ENCODE measurements around the gene CD22. TPM values are rescaled to one million over a fixed set of nuclear protein-coding genes. Genes with fewer than 3 reads are reported as not detected.

Gene CD22
- total RNA-seq, 2 experiments from 2014 or later = 0.52 to 0.67 TPM

DNA sequence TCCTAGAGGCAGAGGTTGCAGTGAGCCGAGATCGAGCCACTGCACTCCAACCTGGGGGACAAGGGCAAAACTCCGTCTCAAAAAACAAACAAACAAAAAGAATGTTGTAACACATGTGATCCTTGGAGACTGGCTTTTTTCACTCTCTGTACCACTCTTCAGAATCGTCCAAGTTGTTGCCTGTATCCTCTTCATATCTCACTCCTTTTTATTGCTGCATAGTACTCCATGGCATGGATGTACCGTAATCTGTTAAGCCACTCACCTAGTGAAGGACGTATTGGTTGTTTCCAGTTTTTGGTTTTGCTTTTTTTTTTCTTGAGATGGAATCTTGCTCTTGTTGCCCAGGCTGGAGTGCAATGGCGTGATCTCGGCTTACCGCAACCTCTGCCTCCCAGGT is 7.0 kb upstream of the CD22 start:
- DNase-seq (no peak), ATAC-seq (ENCODE audit: poor library complexity) (no peak)
- Histone ChIP-seq H3K27me3 (ENCODE audit: control insufficient read depth in 1 of 2, insufficient read depth in 2 of 2, low read length in 2 of 2) (peaks cover 0 to 2% of the 10 kb centered on the region in 2 experiments), H3K36me3 (ENCODE audit: insufficient read depth, low read length) (no peaks in the 10 kb centered on the region), H3K9me3 (ENCODE audit: control insufficient read depth in 1 of 2, insufficient read depth in 1 of 2, low read length in 2 of 2) (peaks cover 0 to 8% of the 10 kb centered on the region in 2 experiments), H3K27ac (ENCODE audit: low read depth in 1 of 2, low read length in 2 of 2) (no peak overlapping the region), H3K4me3 (ENCODE audit: low read length) (no peak overlapping the region), H3K4me1 (ENCODE audit: insufficient read depth, low read length) (peaks cover 13% of the 10 kb centered on the region)
- Mint-ChIP-seq H3K27ac (no peak overlapping the region), H3K4me3 (no peak overlapping the region), H3K4me1 (ENCODE audit: low read depth) (no peaks in the 10 kb centered on the region), H3K27me3 (peaks cover 3% of the 10 kb centered on the region), H3K9me3 (no peaks in the 10 kb centered on the region), H3K36me3 (ENCODE audit: low read depth) (no peaks in the 10 kb centered on the region)
- intact Hi-C loops (cut with DNase I, micrococcal nuclease) = no loop called here
- ChIA-PET POLR2A (no interaction called here), CTCF (no interaction called here)
- TF ChIP-seq, protein P1, sequence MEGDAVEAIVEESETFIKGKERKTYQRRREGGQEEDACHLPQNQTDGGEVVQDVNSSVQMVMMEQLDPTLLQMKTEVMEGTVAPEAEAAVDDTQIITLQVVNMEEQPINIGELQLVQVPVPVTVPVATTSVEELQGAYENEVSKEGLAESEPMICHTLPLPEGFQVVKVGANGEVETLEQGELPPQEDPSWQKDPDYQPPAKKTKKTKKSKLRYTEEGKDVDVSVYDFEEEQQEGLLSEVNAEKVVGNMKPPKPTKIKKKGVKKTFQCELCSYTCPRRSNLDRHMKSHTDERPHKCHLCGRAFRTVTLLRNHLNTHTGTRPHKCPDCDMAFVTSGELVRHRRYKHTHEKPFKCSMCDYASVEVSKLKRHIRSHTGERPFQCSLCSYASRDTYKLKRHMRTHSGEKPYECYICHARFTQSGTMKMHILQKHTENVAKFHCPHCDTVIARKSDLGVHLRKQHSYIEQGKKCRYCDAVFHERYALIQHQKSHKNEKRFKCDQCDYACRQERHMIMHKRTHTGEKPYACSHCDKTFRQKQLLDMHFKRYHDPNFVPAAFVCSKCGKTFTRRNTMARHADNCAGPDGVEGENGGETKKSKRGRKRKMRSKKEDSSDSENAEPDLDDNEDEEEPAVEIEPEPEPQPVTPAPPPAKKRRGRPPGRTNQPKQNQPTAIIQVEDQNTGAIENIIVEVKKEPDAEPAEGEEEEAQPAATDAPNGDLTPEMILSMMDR (IDR thresholded peaks at IDR 0.05) = no peak

DNA sequence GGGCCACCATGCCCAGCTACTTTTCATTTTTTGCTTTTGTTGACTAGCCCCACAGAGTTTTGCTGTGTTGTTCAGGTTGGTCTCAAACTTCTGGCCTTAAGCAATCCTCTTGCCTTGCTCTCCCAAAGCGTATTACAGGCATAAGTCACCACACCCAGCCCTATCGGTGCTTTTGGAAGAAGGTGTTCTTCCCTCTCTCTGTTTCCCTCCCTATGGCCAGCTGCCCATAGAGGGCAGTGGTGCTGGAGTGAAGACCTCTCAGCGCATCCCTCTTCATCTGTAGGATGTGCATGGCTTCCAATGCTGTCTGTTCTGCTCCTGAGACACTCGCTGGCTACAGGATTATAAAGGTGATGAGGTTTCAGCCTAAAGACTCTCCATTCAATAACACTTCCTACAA is 1.3 kb upstream of the CD22 start:
- Mint-ChIP-seq H3K4me3 (no peak overlapping the region), H3K4me1 (ENCODE audit: low read depth) (peaks cover 2% of the 10 kb centered on the region), H3K27ac (no peak overlapping the region), H3K9me3 (no peaks in the 10 kb centered on the region), H3K36me3 (ENCODE audit: low read depth) (no peaks in the 10 kb centered on the region), H3K27me3 (peaks cover 7% of the 10 kb centered on the region)
- Histone ChIP-seq H3K9me3 (ENCODE audit: control insufficient read depth in 1 of 2, insufficient read depth in 1 of 2, low read length in 2 of 2) (no peaks in the 10 kb centered on the region), H3K27me3 (ENCODE audit: control insufficient read depth in 1 of 2, insufficient read depth in 2 of 2, low read length in 2 of 2) (peaks cover 0 to 2% of the 10 kb centered on the region in 2 experiments), H3K27ac (ENCODE audit: low read depth in 1 of 2, low read length in 2 of 2) (no peak overlapping the region), H3K36me3 (ENCODE audit: insufficient read depth, low read length) (no peaks in the 10 kb centered on the region), H3K4me3 (ENCODE audit: low read length) (no peak overlapping the region), H3K4me1 (ENCODE audit: insufficient read depth, low read length) (peaks cover 2% of the 10 kb centered on the region)
- DNase-seq = no peak
- ATAC-seq (ENCODE audit: poor library complexity) = no peak
- POLR2A ChIA-PET = no interaction called here
- TF ChIP-seq, protein P1 (IDR thresholded peaks at IDR 0.05) = no peak
- CTCF ChIA-PET = no interaction called here
- intact Hi-C loops (cut with DNase I, micrococcal nuclease) = no loop called here

DNA sequence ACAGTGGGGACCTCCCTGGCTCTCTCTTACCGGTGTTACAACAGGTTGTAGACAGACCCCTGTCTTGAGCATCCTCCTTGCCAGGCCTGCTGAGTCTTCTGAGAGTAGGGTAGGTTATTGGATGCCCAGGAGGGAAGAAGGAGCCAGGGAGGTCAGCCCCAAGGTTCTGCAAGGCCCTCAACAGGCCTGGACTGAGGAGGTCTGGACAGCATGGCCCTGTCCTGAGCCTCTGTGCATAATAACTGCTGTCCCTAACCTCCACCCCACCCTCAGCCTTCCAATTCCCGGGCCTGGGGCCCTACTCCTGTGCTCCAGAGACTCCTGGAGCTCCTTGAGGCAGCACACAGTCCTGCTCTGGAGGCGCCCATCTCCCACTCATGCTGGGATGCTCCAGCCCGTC is 336 bp downstream of the CD22 start:
- intact Hi-C loops (cut with DNase I, micrococcal nuclease) = no loop called here
- DNase-seq (no peak), ATAC-seq (ENCODE audit: poor library complexity) (no peak)
- ChIA-PET CTCF (no interaction called here), POLR2A (interaction anchor here (0.5 kb wide), 1 partner anchor 93 kb away, joined by 4 read pairs; no protein-coding TSS in a partner anchor)
- H3K4me1 ChIP-seq (ENCODE audit: insufficient read depth, low read length) = peaks cover 11% of the 10 kb centered on the region
- H3K27ac ChIP-seq (ENCODE audit: low read depth in 1 of 2, low read length in 2 of 2) = no peak overlapping the region
- no peaks in the 10 kb centered on the region for H3K9me3 Mint-ChIP-seq
- no peak overlapping the region for H3K4me3 Mint-ChIP-seq
- H3K27me3 ChIP-seq (ENCODE audit: control insufficient read depth in 1 of 2, insufficient read depth in 2 of 2, low read length in 2 of 2) = peaks cover 0 to 2% of the 10 kb centered on the region in 2 experiments
- TF ChIP-seq, protein P1 (IDR thresholded peaks at IDR 0.05) = no peak
- H3K36me3 ChIP-seq (ENCODE audit: insufficient read depth, low read length) = no peaks in the 10 kb centered on the region
- peaks cover 8% of the 10 kb centered on the region for H3K4me1 Mint-ChIP-seq (ENCODE audit: low read depth)
- H3K36me3 Mint-ChIP-seq (ENCODE audit: low read depth) = no peaks in the 10 kb centered on the region
- H3K9me3 ChIP-seq (ENCODE audit: control insufficient read depth in 1 of 2, insufficient read depth in 1 of 2, low read length in 2 of 2) = no peaks in the 10 kb centered on the region
- H3K4me3 ChIP-seq (ENCODE audit: low read length) = no peak overlapping the region
- no peak overlapping the region for H3K27ac Mint-ChIP-seq
- H3K27me3 Mint-ChIP-seq = peaks cover 11% of the 10 kb centered on the region

Data from CD4-positive, alpha-beta T cell (primary cell).